RWPE1 (cell line): Measurements from ENCODE around the gene MFRP.

Source experiments
- CTCF ChIA-PET: fragments of 350-600 bp; sonication (Branson Sonifier 250); formaldehyde crosslinking; extraction: SDS; loops from one replicate; lab custom pipeline; 2021; lab: Yijun Ruan, JAX
- POLR2A ChIA-PET: fragments of 400-600 bp; formaldehyde crosslinking; extraction: SDS; loops from one replicate; lab custom pipeline; 2020; ENCODE audit warnings: antibody characterized with exemption; ENCODE audit not compliant: low non-redundant PET; lab: Yijun Ruan, JAX
- DNase-seq: peaks from one replicate; pipeline ENCODE4 v3.0.0; 2012; ENCODE audit warnings: low spot score
- H3K27ac ChIP-seq: fragments of 450-650 bp; 2 replicates; pipeline ENCODE4 v1.5.1; 2017
- CTCF ChIP-seq: fragments of 450-650 bp; conservative IDR thresholded peaks from 2 replicates; pipeline ENCODE4 v1.5.1; 2017; ENCODE audit warnings: low read depth, mild to moderate bottlenecking

Gene MFRP

DNA sequence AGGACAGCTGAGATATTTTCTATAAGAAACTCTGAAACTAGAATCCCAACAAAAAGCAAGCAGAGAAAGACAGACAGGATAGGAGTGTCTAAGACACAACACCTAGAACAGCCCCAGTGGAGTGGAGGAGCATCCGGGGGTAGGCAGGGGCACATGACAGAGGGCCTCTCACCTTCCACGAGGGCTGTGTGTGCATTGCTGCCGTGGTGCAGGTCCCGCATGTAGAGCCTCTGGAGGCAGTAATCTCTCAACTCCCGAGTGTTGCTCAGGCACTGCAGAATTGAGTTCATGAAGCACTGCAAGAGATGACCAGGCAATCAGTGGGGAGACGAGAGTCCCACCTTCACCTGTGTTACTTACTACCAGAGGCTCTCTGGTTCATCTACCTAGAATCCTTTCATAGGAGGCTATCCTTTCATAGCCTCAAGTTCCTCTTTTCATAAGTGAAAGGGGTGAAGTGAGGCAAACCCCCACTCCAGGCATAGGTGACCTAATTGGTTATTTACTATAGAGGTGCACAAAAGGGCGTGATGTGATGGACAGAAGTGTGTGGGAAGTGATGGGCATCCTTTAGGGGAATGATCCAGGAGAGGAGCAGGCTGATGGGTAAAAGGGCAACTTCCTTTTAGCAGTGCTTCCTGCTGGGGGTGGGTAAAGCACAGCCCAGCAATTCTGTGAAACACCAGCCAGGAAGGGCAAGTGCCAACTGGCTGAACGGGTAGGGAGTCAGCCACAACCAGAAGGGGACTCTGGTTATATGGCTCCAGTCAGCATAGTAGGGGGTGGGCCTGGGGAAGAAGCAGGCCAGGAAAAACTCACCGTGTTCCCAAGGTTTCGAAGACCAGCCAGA, 13.1 kb upstream of the MFRP start:
- no peak for TF ChIP-seq CTCF
- DNase-seq = no peak
- CTCF ChIA-PET = interaction anchor here (4.4 kb wide), 1 partner anchor 15 kb away, joined by 77 read pairs; no protein-coding TSS in a partner anchor
- H3K27ac ChIP-seq = peak overlapping the region; percentile 100
- POLR2A ChIA-PET = no interaction called here

DNA sequence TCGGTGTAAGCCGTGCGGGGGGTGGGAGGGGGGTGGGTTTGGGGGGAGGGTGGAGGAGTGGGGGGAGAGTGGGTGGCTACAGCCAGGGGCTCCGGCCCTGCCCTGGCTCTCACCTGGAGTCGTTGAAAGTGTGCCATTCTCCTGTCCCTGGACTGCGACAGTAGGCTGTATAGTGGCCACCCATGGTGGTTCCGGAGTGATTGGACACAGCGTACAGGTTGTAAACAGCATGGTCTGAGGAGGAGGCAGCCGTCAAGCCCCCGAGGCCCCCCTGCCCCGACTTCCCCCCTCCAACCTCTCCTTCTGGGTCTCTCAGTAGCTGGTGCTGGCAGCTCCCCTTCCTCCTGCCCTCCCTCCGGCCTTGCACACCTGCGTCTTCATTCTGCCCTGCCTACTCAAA, 10.6 kb upstream of the MFRP start:
- TF ChIP-seq CTCF = no peak
- CTCF ChIA-PET = interaction anchor here (0.5 to 4.4 kb wide), 16 partner anchors 7 to 302 kb away, joined by 3 to 77 read pairs (median 8); partner anchors contain the start of genes MFRP and USP2
- no peak for DNase-seq
- no peak overlapping the region for H3K27ac ChIP-seq
- POLR2A ChIA-PET = no interaction called here

DNA sequence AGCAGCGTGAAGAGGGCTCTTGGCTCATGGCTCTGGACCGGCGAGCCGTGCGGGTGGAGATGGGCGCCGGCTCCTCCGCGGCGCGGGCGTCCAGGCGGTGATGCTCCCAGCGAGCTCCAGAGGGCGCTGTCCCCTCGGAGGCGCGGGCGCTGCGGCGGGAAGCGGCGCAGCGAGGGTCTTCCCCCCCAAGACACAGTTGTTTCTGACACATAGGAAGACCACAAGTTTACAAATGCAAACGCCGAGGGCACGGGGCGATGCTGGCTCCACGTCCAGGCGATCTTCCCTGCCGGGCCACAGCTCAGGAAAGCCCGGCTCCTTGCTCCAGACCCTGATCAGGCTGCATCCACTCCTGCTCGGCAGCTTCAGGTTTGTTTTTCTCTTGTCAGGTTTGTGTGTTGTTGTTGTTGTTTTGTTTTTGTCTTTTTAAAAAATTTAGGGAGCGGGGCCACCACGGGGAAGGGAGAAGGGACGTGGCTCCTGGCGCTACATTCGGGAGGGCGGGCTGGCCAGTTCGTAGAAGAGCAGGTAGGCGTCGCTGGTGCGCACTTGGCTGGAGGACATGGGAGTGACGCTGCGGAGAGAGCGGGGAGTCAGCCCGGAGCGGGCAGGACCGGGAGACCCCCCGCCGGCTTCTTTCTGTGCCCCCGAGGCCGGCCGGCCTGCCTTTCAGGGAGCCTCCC, 10.0 kb upstream of the MFRP start:
- H3K27ac ChIP-seq = peak overlapping the region; percentile 75
- DNase-seq = no peak
- TF ChIP-seq CTCF = peak; percentile 96
- ChIA-PET POLR2A (no interaction called here), CTCF (interaction anchor here (0.5 to 4.4 kb wide), 25 partner anchors 8 to 752 kb away, joined by 3 to 77 read pairs (median 5); partner anchors contain the start of genes MFRP and USP2)

DNA sequence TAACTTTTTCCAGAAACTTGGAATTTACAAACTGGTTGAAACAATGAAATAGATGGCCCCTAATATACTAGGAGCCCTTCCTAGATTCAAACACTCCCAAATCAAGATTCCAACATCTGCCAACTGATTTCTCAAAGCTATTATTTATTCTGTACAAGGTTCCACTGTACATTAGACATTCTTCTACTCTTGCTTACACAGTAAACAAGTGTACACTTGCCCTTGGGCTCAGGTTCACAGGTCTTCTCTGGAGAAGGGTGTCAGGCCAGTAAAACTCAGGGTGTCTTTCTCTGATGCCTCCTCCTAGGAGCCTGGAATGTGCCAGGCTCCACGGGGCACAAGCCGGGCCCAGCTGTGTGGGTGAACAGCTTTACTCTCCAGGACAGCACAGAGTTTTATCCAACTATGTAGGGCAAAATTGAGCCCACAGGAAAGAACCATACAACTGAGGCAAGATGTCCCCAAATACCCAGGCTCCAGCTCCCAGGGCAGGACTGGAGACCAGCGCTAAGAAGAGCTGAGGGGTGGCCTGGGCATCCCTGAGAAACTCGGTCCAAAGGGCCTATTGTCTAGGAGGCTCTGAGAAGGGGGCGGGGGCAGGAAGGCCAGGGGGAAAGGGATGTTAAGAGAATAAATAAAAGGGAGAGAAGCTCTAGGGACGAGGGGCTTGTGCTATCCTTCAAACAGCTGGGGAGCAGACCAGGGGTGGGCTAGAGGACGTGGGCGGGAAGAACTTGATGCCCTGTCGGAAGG, 8.8 kb upstream of the MFRP start:
- H3K27ac ChIP-seq = peak overlapping the region; percentile 75
- POLR2A ChIA-PET = no interaction called here
- no peak for TF ChIP-seq CTCF

DNA sequence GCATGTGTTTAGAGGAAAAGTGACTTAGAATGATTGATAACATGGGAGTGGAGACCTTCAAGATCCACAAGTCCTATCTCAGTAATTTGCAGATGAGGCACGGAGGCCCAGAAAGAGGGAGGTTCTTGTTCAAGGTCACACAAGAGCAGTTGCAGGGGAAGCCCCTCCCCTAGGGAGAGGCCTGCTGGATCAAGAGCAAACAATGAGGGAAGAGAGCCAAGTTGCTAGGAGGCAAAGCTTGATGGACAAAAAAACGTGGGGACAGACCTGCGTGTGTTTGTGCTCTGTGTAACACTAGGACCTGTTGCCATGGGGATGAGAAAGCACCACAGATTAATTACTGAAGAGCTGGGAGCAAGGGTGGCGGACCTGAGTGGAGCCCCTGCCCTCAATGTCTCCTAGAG, 6.4 kb upstream of the MFRP start:
- no peak for TF ChIP-seq CTCF
- POLR2A ChIA-PET = no interaction called here
- CTCF ChIA-PET = no interaction called here
- no peak for DNase-seq
- H3K27ac ChIP-seq = peak overlapping the region; percentile 43

More for the DNA sequence above, 8.8 kb upstream of the MFRP start:
- no peak for DNase-seq
- CTCF ChIA-PET = interaction anchor here (0.6 to 4.4 kb wide), 15 partner anchors 9 to 285 kb away, joined by 3 to 77 read pairs (median 8); partner anchors contain the start of genes MFRP and USP2

DNA sequence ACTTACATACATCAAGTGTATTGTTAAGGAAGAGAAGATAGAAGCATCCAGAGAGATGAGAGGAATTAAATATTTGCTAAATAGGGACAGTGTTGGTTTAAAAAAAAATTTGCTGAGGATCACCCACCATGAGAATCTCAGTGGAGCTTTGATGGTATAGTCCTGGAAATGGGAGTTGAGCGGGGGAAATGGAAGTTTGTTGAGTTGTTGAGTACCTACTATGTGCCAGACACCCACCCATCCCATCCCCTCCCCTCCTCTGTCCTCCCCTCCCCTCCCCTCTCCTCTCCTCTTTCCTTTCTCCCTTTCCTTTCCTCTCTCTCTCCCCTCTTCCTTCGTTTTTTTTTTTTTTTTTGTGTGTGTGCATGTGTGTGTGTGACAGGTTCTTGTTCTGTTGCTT, 4.7 kb upstream of the MFRP start:
- no peak for DNase-seq
- no peak overlapping the region for H3K27ac ChIP-seq
- ChIA-PET POLR2A (no interaction called here), CTCF (interaction anchor here (1.2 kb wide), 1 partner anchor 757 kb away, joined by 3 read pairs; no protein-coding TSS in a partner anchor)
- no peak for TF ChIP-seq CTCF
